ENCODE measurements around the gene CHST7.

GRCh38 chrX:46567388-46567787 is 6.2 kb upstream of the CHST7 start:
- no peak for TF ChIP-seq CTCF (IDR thresholded peaks at IDR 0.05)
- no peak for TF ChIP-seq POLR2A (IDR thresholded peaks at IDR 0.05)

Data from uterus (tissue), 2 donors.